ENCODE results near the gene SETD7. TPM values are rescaled to one million over a fixed set of nuclear protein-coding genes. Genes with fewer than 3 reads are reported as not detected.

The SETD7 gene
- total and polyA plus RNA-seq, 7 donors, result 15.2 to 96.0 (median 78.4) TPM

DNA sequence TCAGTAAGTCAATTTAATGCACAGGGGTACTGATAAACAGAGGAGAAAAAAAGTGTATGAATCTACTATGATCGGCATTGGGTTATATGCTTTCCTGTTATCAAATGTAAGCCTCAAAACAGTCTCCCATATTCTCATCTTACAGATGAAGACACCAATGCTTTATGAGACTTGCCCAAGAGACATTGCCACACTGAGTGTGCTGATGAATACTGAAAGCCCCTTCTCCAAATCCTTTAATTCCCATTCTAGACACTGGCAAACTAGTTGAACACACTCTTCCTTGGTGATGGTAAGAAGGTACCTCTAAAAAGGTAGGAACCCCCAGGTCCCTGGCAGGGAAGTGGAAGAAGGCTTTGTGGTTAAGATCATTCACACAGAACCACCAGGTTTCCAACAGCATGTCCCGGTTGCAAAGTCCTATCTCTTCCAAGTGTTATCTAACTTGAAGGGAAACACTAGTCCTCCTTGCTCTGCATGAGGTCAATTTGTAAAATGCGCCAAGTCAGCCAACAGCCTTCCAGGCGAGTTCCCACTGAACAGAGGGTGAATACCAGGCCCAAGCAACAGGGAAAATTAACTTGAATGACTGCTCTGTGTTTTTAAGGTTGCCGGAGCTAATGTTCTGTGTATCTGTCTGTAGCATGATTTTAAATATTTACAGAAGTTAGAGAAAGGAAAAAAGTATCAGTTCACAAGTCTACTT is 5.1 kb downstream of the SETD7 start:
- WGBS, 3 donors, result 24 to 44% (median 28%) methylated on average over 5 of the region's 5 CpGs
- TF ChIP-seq, protein P1, sequence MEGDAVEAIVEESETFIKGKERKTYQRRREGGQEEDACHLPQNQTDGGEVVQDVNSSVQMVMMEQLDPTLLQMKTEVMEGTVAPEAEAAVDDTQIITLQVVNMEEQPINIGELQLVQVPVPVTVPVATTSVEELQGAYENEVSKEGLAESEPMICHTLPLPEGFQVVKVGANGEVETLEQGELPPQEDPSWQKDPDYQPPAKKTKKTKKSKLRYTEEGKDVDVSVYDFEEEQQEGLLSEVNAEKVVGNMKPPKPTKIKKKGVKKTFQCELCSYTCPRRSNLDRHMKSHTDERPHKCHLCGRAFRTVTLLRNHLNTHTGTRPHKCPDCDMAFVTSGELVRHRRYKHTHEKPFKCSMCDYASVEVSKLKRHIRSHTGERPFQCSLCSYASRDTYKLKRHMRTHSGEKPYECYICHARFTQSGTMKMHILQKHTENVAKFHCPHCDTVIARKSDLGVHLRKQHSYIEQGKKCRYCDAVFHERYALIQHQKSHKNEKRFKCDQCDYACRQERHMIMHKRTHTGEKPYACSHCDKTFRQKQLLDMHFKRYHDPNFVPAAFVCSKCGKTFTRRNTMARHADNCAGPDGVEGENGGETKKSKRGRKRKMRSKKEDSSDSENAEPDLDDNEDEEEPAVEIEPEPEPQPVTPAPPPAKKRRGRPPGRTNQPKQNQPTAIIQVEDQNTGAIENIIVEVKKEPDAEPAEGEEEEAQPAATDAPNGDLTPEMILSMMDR (IDR thresholded peaks at IDR 0.05), result no peak
- Histone ChIP-seq H3K9me3 (no peaks in the 10 kb centered on the region), H3K27ac (peak overlapping the region; percentile 99), H3K27me3 (ENCODE audit: insufficient read depth in 3 of 3, low read length in 2 of 3) (no peaks in the 10 kb centered on the region), H3K4me3 (peak overlapping the region; percentile 15), H3K4me1 (peaks cover 70% of the 10 kb centered on the region), H3K36me3 (ENCODE audit: insufficient read depth in 1 of 2, low read depth in 1 of 2) (peaks cover 0 to 11% of the 10 kb centered on the region in 2 donors)
- ATAC-seq (no peak), DNase-seq (no peak)
- intact Hi-C loops (cut with DNase I), result no loop called here

DNA sequence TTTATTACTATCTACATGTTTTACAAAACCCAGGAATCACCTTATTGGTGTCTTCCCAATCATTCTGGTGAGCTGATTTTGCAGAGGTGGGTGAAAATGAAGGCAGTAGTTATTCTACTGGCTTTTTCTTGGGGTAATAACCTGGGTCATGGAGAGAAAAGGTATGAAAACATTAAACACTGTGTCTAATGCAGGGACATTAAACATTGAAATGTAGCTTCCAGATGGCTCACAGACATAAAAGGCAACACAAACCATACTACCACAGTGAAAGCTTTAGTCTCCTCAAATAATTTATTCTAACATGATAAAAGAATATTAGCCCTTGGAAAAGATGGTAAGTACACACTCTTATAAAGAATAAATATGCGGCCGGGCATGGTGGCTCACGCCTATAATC is 8.0 kb downstream of the SETD7 start:
- intact Hi-C loops (cut with DNase I), result no loop called here
- H3K36me3 ChIP-seq (ENCODE audit: insufficient read depth in 1 of 2, low read depth in 1 of 2), result peaks cover 0 to 31% of the 10 kb centered on the region in 2 donors

GRCh38 chr4:139540632-139541031 is 15.4 kb downstream of the SETD7 start:
- TF ChIP-seq, protein P1 (IDR thresholded peaks at IDR 0.05), result no peak
- intact Hi-C loops (cut with DNase I), result no loop called here
- peaks cover 0 to 18% of the 10 kb centered on the region in 2 donors for H3K36me3 ChIP-seq (ENCODE audit: insufficient read depth in 1 of 2, low read depth in 1 of 2)
- no peaks in the 10 kb centered on the region for H3K27me3 ChIP-seq (ENCODE audit: insufficient read depth in 3 of 3, low read length in 2 of 3)
- H3K27ac ChIP-seq, result peak overlapping the region; percentile 19
- no peak for DNase-seq
- no peaks in the 10 kb centered on the region for H3K9me3 ChIP-seq
- WGBS, 3 donors, result 40 to 50% (median 42%) methylated on average over 5 of the region's 5 CpGs
- no peak for ATAC-seq
- no peak overlapping the region for H3K4me3 ChIP-seq
- peaks cover 29% of the 10 kb centered on the region for H3K4me1 ChIP-seq

More for the DNA sequence above, 8.0 kb downstream of the SETD7 start:
- ATAC-seq, result no peak
- 95 to 98% (median 97%) methylated on average over 3 of the region's 3 CpGs for WGBS, 3 donors
- Histone ChIP-seq H3K27ac (no peak overlapping the region), H3K27me3 (ENCODE audit: insufficient read depth in 3 of 3, low read length in 2 of 3) (no peaks in the 10 kb centered on the region), H3K9me3 (no peaks in the 10 kb centered on the region), H3K4me3 (no peak overlapping the region), H3K4me1 (peaks cover 57% of the 10 kb centered on the region)
- TF ChIP-seq, protein P1 (IDR thresholded peaks at IDR 0.05), result no peak
- no peak for DNase-seq

- Histone ChIP-seq H3K4me1 (peaks cover 33% of the 10 kb centered on the region), H3K9me3 (no peaks in the 10 kb centered on the region), H3K27me3 (ENCODE audit: insufficient read depth in 3 of 3, low read length in 2 of 3) (no peaks in the 10 kb centered on the region), H3K4me3 (no peak overlapping the region), H3K27ac (no peak overlapping the region), H3K36me3 (ENCODE audit: insufficient read depth in 1 of 2, low read depth in 1 of 2) (peaks cover 0 to 13% of the 10 kb centered on the region in 2 donors)
- DNase-seq (no peak), ATAC-seq (no peak)
- intact Hi-C loops (cut with DNase I), result no loop called here
- TF ChIP-seq, protein P1 (IDR thresholded peaks at IDR 0.05), result no peak
- WGBS, 3 donors, result 91 to 97% (median 97%) methylated on average over 2 of the region's 2 CpGs
These were observed 15.9 kb downstream of the SETD7 start for GRCh38 chr4:139540161-139540560.
